SH-SY5Y (cell line): ENCODE results near the gene RAB27A.

Experiments
- GATA2 ChIP-seq: IDR thresholded peaks from 2 replicates; pipeline ENCODE4 v1.6.1; 2011; ENCODE audit warnings: mild to moderate bottlenecking, low read depth, low read length
- GATA3 ChIP-seq: IDR thresholded peaks from 2 replicates; pipeline ENCODE4 v1.6.1; 2011; ENCODE audit warnings: low read depth, mild to moderate bottlenecking, low read length, moderate library complexity

- no peak for TF ChIP-seq GATA2
- no peak for TF ChIP-seq GATA3
Observed at GRCh38 chr15:55297315-55297714, 7.7 kb upstream of the RAB27A start.
